ENCODE data around the gene SCN4B.

DNA sequence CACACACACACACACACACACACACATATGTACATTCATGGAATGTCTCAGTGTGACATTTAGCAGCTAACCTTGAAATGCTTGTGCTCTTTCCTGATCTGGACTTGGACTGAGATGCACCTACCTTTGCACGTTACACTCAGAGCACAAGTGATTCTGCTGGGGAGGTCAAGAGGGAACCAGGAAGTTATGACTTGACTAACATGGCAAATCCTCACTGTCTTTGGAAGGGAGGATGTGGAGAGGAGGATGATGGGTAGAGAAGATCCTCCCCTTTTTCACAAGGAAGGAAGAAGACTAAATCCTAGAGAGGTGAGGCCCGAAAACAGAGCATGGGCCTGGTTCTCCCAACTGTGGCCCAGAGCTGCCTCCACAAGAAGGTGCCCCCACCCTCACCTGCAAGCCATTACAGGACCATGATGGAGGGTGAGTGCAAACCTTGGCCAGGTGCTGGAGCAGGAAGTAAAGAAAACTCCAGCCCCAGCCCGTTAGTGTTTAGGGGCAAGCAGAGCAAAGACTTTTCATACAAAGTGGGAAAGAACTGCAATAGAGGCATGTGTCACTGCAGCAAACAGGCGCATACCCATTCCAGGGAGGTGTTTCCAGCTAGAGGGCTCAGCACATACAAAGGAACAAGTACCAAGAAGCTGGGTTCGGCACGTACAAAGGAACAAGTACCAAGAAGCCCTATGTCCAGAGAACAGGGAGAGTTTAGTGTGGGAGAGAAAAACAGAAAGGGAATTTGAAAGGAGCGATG is 26.4 kb downstream of the SCN4B start:
- peak; percentile 86 for TF ChIP-seq POLR2AphosphoS5 (IDR thresholded peaks at IDR 0.05; ENCODE audit: low read depth, low read length)
- TF ChIP-seq POLR2A (IDR thresholded peaks at IDR 0.05; ENCODE audit: low read depth, low read length) = peak; percentile 88
